ENCODE data around the gene SATB2.

SATB2 gene

GRCh38 chr2:199457147-199458008, at the start of gene SATB2:
TSS of gene SATB2 (minus strand) at chr2:199457939. CDS start at chr2:199456037, 1,902 bp downstream.
- no peak for DNase-seq (ENCODE audit: extremely low read depth in 1 of 2, low read depth in 1 of 2)

GRCh38 chr2:199505755-199506403, 48.1 kb upstream of the SATB2 start:
- no peak for DNase-seq (ENCODE audit: extremely low read depth in 1 of 2, low read depth in 1 of 2)

- no peak for DNase-seq (ENCODE audit: extremely low read depth in 1 of 2, low read depth in 1 of 2)
Measured at GRCh38 chr2:199503148-199503547, 45.4 kb upstream of the SATB2 start.

GRCh38 chr2:199499005-199499404, 41.3 kb upstream of the SATB2 start:
- no peak for DNase-seq (ENCODE audit: extremely low read depth in 1 of 2, low read depth in 1 of 2)

GRCh38 chr2:199495147-199495546, 37.4 kb upstream of the SATB2 start:
- no peak for DNase-seq (ENCODE audit: extremely low read depth in 1 of 2, low read depth in 1 of 2)

GRCh38 chr2:199490049-199490448, 32.3 kb upstream of the SATB2 start:
- no peak for DNase-seq (ENCODE audit: extremely low read depth in 1 of 2, low read depth in 1 of 2)

- no peak for DNase-seq (ENCODE audit: extremely low read depth in 1 of 2, low read depth in 1 of 2)
Measured at GRCh38 chr2:199488772-199489400, 31.1 kb upstream of the SATB2 start.

GRCh38 chr2:199485732-199486335, 28.1 kb upstream of the SATB2 start:
- DNase-seq (ENCODE audit: extremely low read depth in 1 of 2, low read depth in 1 of 2), result peak in 1 of 2 donors; percentile 22

- no peak for DNase-seq (ENCODE audit: extremely low read depth in 1 of 2, low read depth in 1 of 2)
Measured at GRCh38 chr2:199484927-199485326, 27.2 kb upstream of the SATB2 start.

- DNase-seq (ENCODE audit: extremely low read depth in 1 of 2, low read depth in 1 of 2), result no peak
Measured at GRCh38 chr2:199480966-199481365, 23.2 kb upstream of the SATB2 start.

- no peak for DNase-seq (ENCODE audit: extremely low read depth in 1 of 2, low read depth in 1 of 2)
Measured at GRCh38 chr2:199477277-199477834, 19.6 kb upstream of the SATB2 start.

- no peak for DNase-seq (ENCODE audit: extremely low read depth in 1 of 2, low read depth in 1 of 2)
Measured at GRCh38 chr2:199471443-199472057, 13.8 kb upstream of the SATB2 start.

- no peak for DNase-seq (ENCODE audit: extremely low read depth in 1 of 2, low read depth in 1 of 2)
Measured at GRCh38 chr2:199470672-199471442, 13.1 kb upstream of the SATB2 start.

- no peak for DNase-seq (ENCODE audit: extremely low read depth in 1 of 2, low read depth in 1 of 2)
Measured at GRCh38 chr2:199470361-199470671, 12.6 kb upstream of the SATB2 start.

- no peak for DNase-seq (ENCODE audit: extremely low read depth in 1 of 2, low read depth in 1 of 2)
Measured at GRCh38 chr2:199469514-199470360, 12.0 kb upstream of the SATB2 start.

- no peak for DNase-seq (ENCODE audit: extremely low read depth in 1 of 2, low read depth in 1 of 2)
Measured at GRCh38 chr2:199468561-199469513, 11.1 kb upstream of the SATB2 start.

GRCh38 chr2:199467066-199467822, 9.5 kb upstream of the SATB2 start:
- no peak for DNase-seq (ENCODE audit: extremely low read depth in 1 of 2, low read depth in 1 of 2)

Data from stimulated activated CD8-positive, alpha-beta memory T cell treated with anti-CD3 and anti-CD28 coated beads, Interleukin-7, amount 100 ng/mL, for 48 hours (primary cell).